Effector memory CD4-positive, alpha-beta T cell (primary cell): ENCODE measurements around the gene DNAJB1.

Experiments used
- DNase-seq, 3 donors: peaks; one replicate each; pipeline ENCODE4 v3.0.0-alpha.2; 2020
- H3K27ac ChIP-seq: 2 replicates; pipeline ENCODE4 v1.7.0; 2013; ENCODE audit warnings: mild to moderate bottlenecking, low read length, moderate library complexity; ENCODE audit not compliant: insufficient read depth, poor library complexity, severe bottlenecking
- H3K27me3 ChIP-seq: replicated peaks from 2 replicates; pipeline ENCODE4 v1.7.0; 2013; ENCODE audit warnings: mild to moderate bottlenecking, low read length; ENCODE audit not compliant: insufficient read depth, control insufficient read depth, poor library complexity, severe bottlenecking
- H3K36me3 ChIP-seq: 2 replicates; pipeline ENCODE4 v1.7.0; 2013; ENCODE audit warnings: mild to moderate bottlenecking, low read length, moderate library complexity; ENCODE audit not compliant: control insufficient read depth, insufficient read depth
- H3K4me1 ChIP-seq: 2 replicates; pipeline ENCODE4 v1.7.0; 2013; ENCODE audit warnings: low read length, mild to moderate bottlenecking; ENCODE audit not compliant: control insufficient read depth, insufficient read depth, poor library complexity, severe bottlenecking
- H3K4me3 ChIP-seq: 2 replicates; pipeline ENCODE4 v1.7.0; 2013; ENCODE audit warnings: low read length, low read depth, mild to moderate bottlenecking; ENCODE audit not compliant: insufficient read depth, poor library complexity, severe bottlenecking
- H3K9me3 ChIP-seq: 2 replicates; pipeline ENCODE4 v1.7.0; 2013; ENCODE audit warnings: mild to moderate bottlenecking, low read length, moderate library complexity; ENCODE audit not compliant: control insufficient read depth

DNAJB1 gene

DNA sequence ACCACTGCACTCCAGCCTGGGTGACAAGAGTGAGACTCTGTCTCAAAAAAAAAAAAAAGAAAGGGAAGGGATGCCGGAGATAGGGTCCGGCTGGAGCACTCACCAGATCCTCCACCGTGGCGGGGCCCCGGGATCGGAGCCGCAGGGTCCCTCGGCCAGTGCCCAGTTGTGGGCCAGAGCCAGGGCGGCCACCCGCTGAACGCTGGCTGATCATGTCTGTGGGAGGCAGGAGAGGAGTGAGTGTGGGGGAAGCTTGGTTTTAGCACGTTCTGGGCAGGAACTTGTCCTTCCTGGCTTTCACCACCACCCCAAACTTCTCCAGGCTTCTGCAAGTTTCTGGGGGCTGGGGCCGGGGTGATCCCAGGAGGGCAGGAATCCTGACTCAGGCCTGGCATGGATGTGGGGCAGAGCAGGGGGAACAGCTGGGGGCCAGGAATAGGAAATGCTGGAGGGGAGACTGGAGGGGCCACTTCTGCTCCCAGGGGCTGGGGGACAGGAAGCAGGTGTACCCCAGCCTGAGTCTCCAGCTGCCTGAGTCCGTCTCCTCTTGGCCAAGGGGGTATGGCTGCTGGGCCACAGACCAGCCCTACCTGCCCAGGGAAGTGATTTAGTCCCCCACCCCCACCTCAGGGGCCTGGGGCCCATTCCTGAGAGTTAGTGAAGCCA is 38.8 kb downstream of the DNAJB1 start:
- H3K27me3 ChIP-seq, result peaks cover 5% of the 10 kb centered on the region
- H3K4me1 ChIP-seq, result peaks cover 15% of the 10 kb centered on the region
- peaks cover 11% of the 10 kb centered on the region for H3K36me3 ChIP-seq
- H3K27ac ChIP-seq, result no peak overlapping the region
- no peak overlapping the region for H3K4me3 ChIP-seq
- no peak for DNase-seq
- H3K9me3 ChIP-seq, result no peaks in the 10 kb centered on the region

DNA sequence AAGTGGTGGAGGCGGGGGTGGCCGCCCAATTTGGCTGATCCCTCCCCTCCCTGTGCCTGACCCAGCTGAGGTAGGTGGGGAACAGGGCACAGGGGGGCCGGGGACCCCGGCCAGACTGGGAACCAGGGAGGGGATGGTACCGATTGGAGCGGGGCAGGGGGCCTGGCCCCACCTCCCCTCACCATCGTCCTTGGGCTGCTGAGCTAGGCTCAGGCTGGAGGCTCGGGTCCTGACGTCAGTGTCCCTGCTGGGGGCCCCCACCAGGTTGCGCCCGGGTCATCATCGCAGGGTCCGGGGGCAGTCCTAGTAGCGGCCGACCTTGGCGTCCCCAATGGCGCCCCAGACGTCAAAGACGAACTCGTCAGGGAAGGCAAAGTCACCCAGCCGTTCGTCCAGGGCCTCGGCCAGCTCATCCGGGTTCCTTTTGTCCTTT is 40.1 kb downstream of the DNAJB1 start:
- Histone ChIP-seq H3K36me3 (peaks cover 11% of the 10 kb centered on the region), H3K9me3 (no peaks in the 10 kb centered on the region)
- no peak for DNase-seq

DNA sequence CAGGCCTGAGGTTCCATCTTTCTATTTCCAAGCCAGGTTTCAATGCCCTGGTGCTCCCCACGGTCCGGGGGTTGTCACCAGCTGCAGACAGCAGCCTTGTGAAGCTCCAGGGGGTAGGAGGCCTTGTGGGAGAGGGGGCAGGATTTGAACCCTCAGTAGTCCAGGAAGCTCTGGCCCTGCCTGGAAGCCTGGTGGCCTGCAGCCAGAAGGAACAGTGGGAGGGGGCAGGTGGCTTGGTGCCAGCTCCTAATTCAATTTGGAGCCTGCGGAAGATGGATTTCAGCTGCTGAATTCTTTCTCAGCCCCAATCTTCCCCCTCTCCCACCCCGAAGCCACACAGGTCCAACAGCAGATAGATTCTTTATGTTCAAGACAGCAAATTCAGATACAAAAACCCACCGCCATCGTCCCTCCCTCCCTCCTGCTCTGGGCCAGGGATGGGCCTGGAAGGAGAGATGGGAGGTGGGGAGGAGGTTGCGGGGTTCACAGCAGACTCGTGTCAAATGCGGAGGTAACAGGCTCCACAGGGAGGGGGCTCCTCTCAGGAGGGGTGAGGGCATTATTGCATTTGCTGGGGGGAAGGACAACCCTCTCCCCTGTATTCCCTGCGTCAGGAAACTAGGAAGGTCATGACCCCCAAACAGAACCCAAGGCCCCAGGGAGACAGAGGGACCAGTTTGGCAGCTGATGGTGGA is 40.6 kb downstream of the DNAJB1 start:
- Histone ChIP-seq H3K36me3 (peaks cover 11% of the 10 kb centered on the region), H3K4me1 (peaks cover 28% of the 10 kb centered on the region), H3K27ac (no peak overlapping the region), H3K9me3 (no peaks in the 10 kb centered on the region), H3K27me3 (peaks cover 18% of the 10 kb centered on the region), H3K4me3 (no peak overlapping the region)
- no peak for DNase-seq

More for the DNA sequence above, 40.1 kb downstream of the DNAJB1 start:
- H3K27me3 ChIP-seq, result peaks cover 13% of the 10 kb centered on the region
- H3K4me1 ChIP-seq, result peaks cover 23% of the 10 kb centered on the region
- no peak overlapping the region for H3K27ac ChIP-seq
- no peak overlapping the region for H3K4me3 ChIP-seq

DNA sequence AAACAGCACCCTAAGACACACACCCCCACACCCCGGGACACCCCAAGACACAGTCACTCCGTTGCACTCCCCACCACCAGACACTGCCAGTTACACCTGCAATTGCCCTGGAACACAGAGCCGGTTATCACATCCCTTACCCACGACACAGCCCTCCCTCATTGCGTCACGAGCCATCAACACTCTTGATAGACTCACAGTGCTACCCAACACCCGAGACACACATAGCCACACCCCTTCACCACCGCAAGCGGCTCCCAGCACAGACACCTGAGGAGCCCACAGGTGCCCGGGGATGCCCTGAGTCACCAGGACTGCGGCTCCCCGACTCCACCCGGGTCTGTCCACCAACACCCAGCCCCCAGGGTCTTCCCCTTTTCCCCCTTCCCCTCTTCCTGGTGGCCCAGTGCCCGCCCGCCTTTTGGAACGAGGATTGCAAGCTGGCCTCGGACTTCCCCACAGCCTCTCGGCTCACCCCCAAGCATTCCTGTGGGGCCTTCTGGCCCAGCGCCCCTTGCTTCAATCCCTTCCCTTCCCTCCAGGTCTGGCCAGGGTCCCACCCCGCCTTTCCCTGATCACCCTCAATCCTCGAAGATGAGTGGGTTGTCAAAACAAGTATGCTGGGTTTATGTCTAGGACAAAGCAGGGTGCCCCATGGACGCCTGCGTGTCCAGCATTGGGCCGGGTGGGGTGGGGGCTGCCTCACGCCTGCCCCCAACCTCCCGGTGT is 41.4 kb downstream of the DNAJB1 start:
- no peak overlapping the region for H3K27ac ChIP-seq

DNA sequence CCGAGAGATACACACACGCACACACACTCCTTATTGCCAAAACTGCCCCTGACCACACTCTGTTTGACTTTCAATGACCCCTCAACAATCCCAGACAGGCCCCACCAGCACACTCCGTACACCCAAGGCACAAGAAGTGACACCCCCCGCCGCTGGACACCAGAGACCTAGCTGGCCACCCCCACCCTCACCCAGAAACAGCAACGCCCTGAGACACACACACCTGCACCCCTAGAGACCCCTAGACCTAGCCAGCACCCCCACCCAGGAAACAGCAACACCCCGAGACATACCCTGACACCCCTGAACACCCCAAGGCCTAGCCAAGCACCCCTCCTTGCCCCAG is 41.9 kb downstream of the DNAJB1 start:
- Histone ChIP-seq H3K4me3 (no peak overlapping the region), H3K27ac (no peak overlapping the region), H3K4me1 (peaks cover 37% of the 10 kb centered on the region), H3K27me3 (peaks cover 21% of the 10 kb centered on the region), H3K36me3 (peaks cover 11% of the 10 kb centered on the region), H3K9me3 (no peaks in the 10 kb centered on the region)
- DNase-seq, result no peak

More for the DNA sequence above, 41.4 kb downstream of the DNAJB1 start:
- peaks cover 21% of the 10 kb centered on the region for H3K27me3 ChIP-seq
- peaks cover 11% of the 10 kb centered on the region for H3K36me3 ChIP-seq
- H3K4me3 ChIP-seq, result no peak overlapping the region
- peaks cover 36% of the 10 kb centered on the region for H3K4me1 ChIP-seq
- peak in 2 of 3 donors; percentile 37 to 39 for DNase-seq
- H3K9me3 ChIP-seq, result no peaks in the 10 kb centered on the region

DNA sequence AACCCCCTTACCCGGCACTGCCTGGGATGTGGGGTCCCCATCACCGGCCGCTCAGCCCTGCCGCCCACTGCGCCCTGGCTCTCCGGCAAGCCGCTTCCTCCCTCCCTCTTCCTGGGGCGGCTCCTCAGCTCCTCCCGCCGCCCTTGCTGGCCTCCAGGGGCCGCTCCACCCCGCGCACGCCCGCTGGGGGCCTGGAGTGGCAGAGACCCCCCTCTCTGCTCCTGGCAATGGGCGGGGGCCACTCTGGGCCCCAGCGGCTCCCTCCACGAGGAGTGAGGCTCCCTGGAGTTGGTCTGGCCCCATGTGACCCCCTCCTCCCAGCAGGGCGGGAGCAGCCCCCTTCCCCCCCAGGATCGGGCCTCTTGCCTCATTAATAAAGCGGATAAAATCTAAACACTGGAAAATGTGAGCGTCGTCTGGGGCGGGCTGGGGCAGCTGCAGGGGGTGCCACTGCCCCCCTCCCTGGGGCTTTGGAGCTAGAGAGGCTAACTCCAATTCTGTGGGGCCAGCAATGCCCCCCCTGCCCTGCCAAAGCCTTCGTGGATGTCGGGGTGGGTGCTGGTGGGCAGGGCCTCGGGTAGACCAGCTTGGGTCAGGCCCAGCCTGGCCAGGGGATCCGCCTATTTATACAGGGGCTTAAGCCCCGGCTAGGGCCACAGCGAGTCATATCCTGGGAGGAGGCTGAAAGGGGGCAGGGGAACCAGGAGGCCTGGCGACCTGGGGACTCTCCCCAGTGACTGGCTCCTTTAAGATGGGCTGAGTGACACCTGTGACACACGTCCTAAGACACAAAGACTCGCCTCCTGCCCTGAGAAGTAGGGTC is 42.7 kb downstream of the DNAJB1 start, which contains the start of gene PTGER1:
PTGER1 (minus strand) TSS at position 104 of the 823 bp plus-strand sequence. CDS start 1,034 bp downstream, outside the sequence.
- no peak for DNase-seq
- peak within 1 kb of the TSS; percentile 17 for H3K4me3 ChIP-seq
- H3K9me3 ChIP-seq, result no peaks in the 10 kb centered on the region
- H3K27me3 ChIP-seq, result peaks cover 21% of the 10 kb centered on the region
- peaks cover 37% of the 10 kb centered on the region for H3K4me1 ChIP-seq
- H3K27ac ChIP-seq, result no peak within 1 kb of the TSS
- H3K36me3 ChIP-seq, result peaks cover 14% of the 10 kb centered on the region

DNA sequence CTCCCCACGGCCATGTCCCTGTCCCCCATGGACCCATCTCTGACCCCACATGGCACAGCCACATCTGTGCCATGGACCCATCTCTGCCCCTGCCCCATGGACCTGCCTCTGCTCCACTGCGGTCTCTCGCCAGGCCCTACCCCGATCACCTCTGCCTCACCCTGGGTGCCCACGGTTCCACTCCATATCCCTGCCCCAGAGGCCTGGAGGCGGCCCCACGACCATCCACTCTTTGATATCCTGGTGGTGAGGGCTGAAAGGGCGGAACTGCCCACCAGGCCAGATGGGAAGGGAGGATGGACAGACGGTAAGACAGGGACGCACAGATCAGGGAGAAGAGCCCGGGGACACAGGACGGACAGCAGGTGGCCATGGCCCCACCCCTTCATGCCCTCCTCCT is 43.4 kb downstream of the DNAJB1 start:
- Histone ChIP-seq H3K36me3 (peaks cover 20% of the 10 kb centered on the region), H3K9me3 (no peaks in the 10 kb centered on the region), H3K4me1 (peaks cover 37% of the 10 kb centered on the region), H3K27ac (no peak overlapping the region), H3K4me3 (no peak overlapping the region), H3K27me3 (peaks cover 21% of the 10 kb centered on the region)
- no peak for DNase-seq

DNA sequence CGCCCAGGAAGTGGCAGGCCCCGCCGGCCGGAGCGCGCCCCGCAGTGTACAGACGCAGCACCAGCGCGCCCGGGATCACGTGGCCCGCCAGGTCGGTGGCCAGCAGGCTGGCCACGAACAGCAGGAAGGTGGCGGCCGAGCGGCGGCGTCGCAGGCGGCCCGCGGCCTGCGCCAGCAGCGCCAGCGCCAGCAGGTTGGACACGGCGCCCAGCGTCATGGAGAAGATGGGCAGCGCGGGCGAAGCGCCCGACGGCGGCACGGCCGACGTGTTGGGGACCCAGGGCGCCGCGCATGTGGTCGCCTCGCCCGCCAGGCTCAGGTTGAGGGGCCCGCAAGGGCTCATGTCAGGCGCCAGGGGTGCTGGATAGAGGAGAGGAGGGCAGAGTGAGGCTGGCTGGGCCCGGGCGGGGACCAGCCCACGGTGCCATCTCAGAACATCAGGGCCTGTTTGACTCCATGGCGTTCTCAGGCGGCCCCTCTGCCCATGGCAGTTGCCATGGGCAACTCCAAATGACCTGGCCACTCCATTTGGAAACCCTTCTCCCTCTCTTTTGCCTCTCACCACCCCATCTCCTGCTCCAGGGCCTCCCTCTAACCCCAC is 44.1 kb downstream of the DNAJB1 start:
- H3K4me3 ChIP-seq, result no peak overlapping the region
- peaks cover 28% of the 10 kb centered on the region for H3K36me3 ChIP-seq
- peaks cover 37% of the 10 kb centered on the region for H3K4me1 ChIP-seq
- DNase-seq, result no peak
- peaks cover 21% of the 10 kb centered on the region for H3K27me3 ChIP-seq
- H3K9me3 ChIP-seq, result no peaks in the 10 kb centered on the region
- no peak overlapping the region for H3K27ac ChIP-seq
